HG03442 (cell line): ENCODE data around the gene CSTF3.

Source experiments
- ATAC-seq: cut with Tn5 transposase; IDR thresholded peaks from one replicate; pipeline ENCODE4 v1.9.1; 2021; ENCODE audit warnings: mild to moderate bottlenecking, moderate library complexity; ENCODE audit not compliant: unreplicated experiment

CSTF3 gene

GRCh38 chr11:33045551-33046255 lies 115.6 kb downstream of the CSTF3 start:
- ATAC-seq = no peak

GRCh38 chr11:33044285-33044756 lies 117.0 kb downstream of the CSTF3 start:
- no peak for ATAC-seq

GRCh38 chr11:33043221-33043830 lies 118.0 kb downstream of the CSTF3 start:
- ATAC-seq = no peak

- peak; percentile 25 for ATAC-seq
Observed at GRCh38 chr11:33040862-33041453, 120.3 kb downstream of the CSTF3 start.

GRCh38 chr11:33040033-33040861 lies 121.0 kb downstream of the CSTF3 start:
- peak; percentile 24 for ATAC-seq

- ATAC-seq = peak; percentile 70
Observed at GRCh38 chr11:33039274-33040032, 121.8 kb downstream of the CSTF3 start, which contains the start of gene TCP11L1. Gene TCP11L1 (plus strand): TSS chr11:33039572. CDS start chr11:33043774, 4,202 bp downstream.

GRCh38 chr11:33035011-33035410 lies 126.3 kb downstream of the CSTF3 start:
- ATAC-seq = no peak
